ENCODE data around the gene NPAS3.

NPAS3 gene

DNA sequence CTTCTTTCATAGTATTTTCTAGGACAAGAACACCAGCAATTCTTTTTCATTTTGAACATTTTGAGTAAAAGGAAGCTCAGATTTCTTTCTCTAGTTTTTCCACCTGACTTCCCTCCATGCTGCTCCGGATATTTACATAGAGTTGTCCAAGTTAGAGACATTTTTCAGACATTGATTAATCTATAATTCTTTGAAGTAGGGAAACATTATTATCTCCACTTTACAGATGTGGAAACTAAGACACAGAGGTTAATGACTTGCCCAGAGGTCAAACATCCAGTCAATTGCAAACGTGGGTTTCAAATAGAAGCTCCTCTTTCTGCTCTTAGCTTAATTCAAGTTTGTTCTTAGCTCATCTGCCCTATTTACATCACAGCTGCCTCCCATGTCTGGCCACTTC lies 873.9 kb downstream of the NPAS3 start:
- no peak overlapping the region for H3K4me3 ChIP-seq (ENCODE audit: control insufficient read depth, low read depth, low read length)
- no peak for TF ChIP-seq CTCF (conservative IDR thresholded peaks at IDR 0.05; ENCODE audit: control insufficient read depth, insufficient read depth, low read depth, low read length)
- DNase-seq (ENCODE audit: low read depth): no peak

GRCh38 chr14:33814010-33814409 lies 875.3 kb downstream of the NPAS3 start:
- DNase-seq (ENCODE audit: low read depth): peak; percentile 40
- no peak overlapping the region for H3K4me3 ChIP-seq (ENCODE audit: control insufficient read depth, low read depth, low read length)
- TF ChIP-seq CTCF (conservative IDR thresholded peaks at IDR 0.05; ENCODE audit: control insufficient read depth, insufficient read depth, low read depth, low read length): no peak

- no peak for DNase-seq (ENCODE audit: low read depth)
- no peak overlapping the region for H3K4me3 ChIP-seq (ENCODE audit: control insufficient read depth, low read depth, low read length)
- no peak for TF ChIP-seq CTCF (conservative IDR thresholded peaks at IDR 0.05; ENCODE audit: control insufficient read depth, insufficient read depth, low read depth, low read length)
Observed at GRCh38 chr14:33833706-33834465, 895.2 kb downstream of the NPAS3 start.

- no peak for DNase-seq (ENCODE audit: low read depth)
- TF ChIP-seq CTCF (conservative IDR thresholded peaks at IDR 0.05; ENCODE audit: control insufficient read depth, insufficient read depth, low read depth, low read length): no peak
- H3K4me3 ChIP-seq (ENCODE audit: control insufficient read depth, low read depth, low read length): no peak overlapping the region
Observed at GRCh38 chr14:33834466-33835260, 896.0 kb downstream of the NPAS3 start.

- TF ChIP-seq CTCF (conservative IDR thresholded peaks at IDR 0.05; ENCODE audit: control insufficient read depth, insufficient read depth, low read depth, low read length): no peak
- no peak overlapping the region for H3K4me3 ChIP-seq (ENCODE audit: control insufficient read depth, low read depth, low read length)
- DNase-seq (ENCODE audit: low read depth): no peak
Observed at GRCh38 chr14:33835261-33835655, 896.6 kb downstream of the NPAS3 start.

DNA sequence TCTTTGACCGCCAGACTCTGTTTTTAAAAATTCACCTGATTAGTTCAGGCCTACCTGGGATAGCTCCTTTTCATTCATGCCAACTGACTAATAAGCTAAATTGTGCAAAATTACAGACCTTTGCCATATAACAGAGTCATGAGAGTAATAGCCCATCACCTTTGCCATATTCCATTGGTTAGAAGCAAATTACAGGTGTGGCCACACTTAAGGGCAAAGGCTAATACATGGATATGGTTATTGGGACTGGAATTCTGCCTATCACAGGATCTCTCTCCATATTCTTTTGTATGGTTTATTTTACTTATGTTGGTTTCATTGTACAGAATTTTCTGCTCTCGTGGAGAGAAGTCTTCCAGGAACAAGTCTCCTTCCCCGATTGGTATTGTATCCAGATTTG lies 897.0 kb downstream of the NPAS3 start:
- DNase-seq (ENCODE audit: low read depth): no peak
- no peak overlapping the region for H3K4me3 ChIP-seq (ENCODE audit: control insufficient read depth, low read depth, low read length)
- no peak for TF ChIP-seq CTCF (conservative IDR thresholded peaks at IDR 0.05; ENCODE audit: control insufficient read depth, insufficient read depth, low read depth, low read length)

Measured in fibroblast of mammary gland (primary cell).